Measurements from ENCODE around the gene TMEM154. TPM values are rescaled to one million over a fixed set of nuclear protein-coding genes. Genes with fewer than 3 reads are reported as not detected.
A peak's percentile ranks its signal among the peaks of the same experiment; 100 is the strongest.

Gene TMEM154
- total and polyA plus RNA-seq, 3 experiments from 2014 or later: 11.5 to 35.1 (median 12.5) TPM

GRCh38 chr4:152644130-152644529, 35.7 kb downstream of the TMEM154 start:
- H3K4me3 ChIP-seq (ENCODE audit: low read length): no peak overlapping the region
- H3K4me1 ChIP-seq (ENCODE audit: insufficient read depth, low read length): peaks cover 9% of the 10 kb centered on the region
- Mint-ChIP-seq H3K4me1 (peaks cover 18 to 27% (median 26%) of the 10 kb centered on the region in 3 donors), H3K9me3 (peaks cover 0 to 2% (median 0%) of the 10 kb centered on the region in 5 donors), H3K27me3 (no peaks in the 10 kb centered on the region), H3K4me3 (peak overlapping the region in 1 of 7 donors; percentile 29), H3K27ac (peak overlapping the region; percentile 52 to 93 (median 80)), H3K36me3 (peaks cover 0 to 49% (median 19%) of the 10 kb centered on the region in 3 donors)
- POLR2A ChIA-PET: interaction anchor here (1.1 kb wide), 2 partner anchors 108 to 158 kb away, joined by 3 to 4 read pairs; no protein-coding TSS in a partner anchor
- H3K27me3 ChIP-seq (ENCODE audit: insufficient read depth, low read length, poor library complexity, severe bottlenecking): no peaks in the 10 kb centered on the region
- peak overlapping the region; percentile 30 for H3K27ac ChIP-seq (ENCODE audit: low read depth, low read length)
- H3K36me3 ChIP-seq (ENCODE audit: insufficient read depth, low read length): no peaks in the 10 kb centered on the region
- CTCF ChIA-PET: interaction anchor here (1.0 to 11.6 kb wide), 4 partner anchors 35 to 190 kb away, joined by 4 to 172 read pairs (median 4); partner anchors contain the start of genes FBXW7 and TMEM154
- no peak for DNase-seq
- H3K9me3 ChIP-seq (ENCODE audit: low read length): no peaks in the 10 kb centered on the region

GRCh38 chr4:152643153-152644035, 36.4 kb downstream of the TMEM154 start:
- POLR2A ChIA-PET: interaction anchor here (1.1 kb wide), 2 partner anchors 107 to 157 kb away, joined by 3 to 4 read pairs; no protein-coding TSS in a partner anchor
- H3K4me1 ChIP-seq (ENCODE audit: insufficient read depth, low read length): peaks cover 9% of the 10 kb centered on the region
- peak in 1 of 5 donors; percentile 1 for DNase-seq

GRCh38 chr4:152640058-152640921, 39.5 kb downstream of the TMEM154 start:
- H3K4me3 ChIP-seq (ENCODE audit: low read length): no peak overlapping the region
- H3K27ac ChIP-seq (ENCODE audit: low read depth, low read length): no peak overlapping the region
- H3K4me3 Mint-ChIP-seq: no peak overlapping the region
- H3K9me3 Mint-ChIP-seq: no peaks in the 10 kb centered on the region
- H3K4me1 Mint-ChIP-seq: peaks cover 18 to 26% (median 24%) of the 10 kb centered on the region in 3 donors
- no peaks in the 10 kb centered on the region for H3K9me3 ChIP-seq (ENCODE audit: low read length)
- H3K4me1 ChIP-seq (ENCODE audit: insufficient read depth, low read length): peaks cover 9% of the 10 kb centered on the region
- H3K36me3 ChIP-seq (ENCODE audit: insufficient read depth, low read length): no peaks in the 10 kb centered on the region
- peak overlapping the region in 1 of 8 donors; percentile 48 for H3K27ac Mint-ChIP-seq
- H3K27me3 ChIP-seq (ENCODE audit: insufficient read depth, low read length, poor library complexity, severe bottlenecking): no peaks in the 10 kb centered on the region
- H3K27me3 Mint-ChIP-seq: no peaks in the 10 kb centered on the region
- peak in 2 of 5 donors; percentile 12 to 29 for DNase-seq
- ChIA-PET CTCF (interaction anchor here (0.6 to 11.6 kb wide), 13 partner anchors 9 to 232 kb away, joined by 3 to 172 read pairs (median 4); partner anchors contain the start of gene FBXW7), POLR2A (interaction anchor here (0.9 to 2.1 kb wide), 2 partner anchors 104 to 139 kb away, joined by 5 to 7 read pairs; partner anchors contain the start of gene FBXW7)
- peaks cover 5 to 47% (median 14%) of the 10 kb centered on the region in 3 donors for H3K36me3 Mint-ChIP-seq

More at GRCh38 chr4:152643153-152644035, 36.4 kb downstream of the TMEM154 start:
- Mint-ChIP-seq H3K27me3 (no peaks in the 10 kb centered on the region), H3K4me3 (peak overlapping the region in 3 of 7 donors; percentile 0 to 29 (median 5)), H3K36me3 (peaks cover 0 to 48% (median 17%) of the 10 kb centered on the region in 3 donors), H3K27ac (peak overlapping the region; percentile 34 to 93 (median 80)), H3K9me3 (peaks cover 0 to 2% (median 0%) of the 10 kb centered on the region in 5 donors), H3K4me1 (peaks cover 18 to 27% (median 26%) of the 10 kb centered on the region in 3 donors)
- Histone ChIP-seq H3K9me3 (ENCODE audit: low read length) (no peaks in the 10 kb centered on the region), H3K27me3 (ENCODE audit: insufficient read depth, low read length, poor library complexity, severe bottlenecking) (no peaks in the 10 kb centered on the region), H3K36me3 (ENCODE audit: insufficient read depth, low read length) (no peaks in the 10 kb centered on the region), H3K27ac (ENCODE audit: low read depth, low read length) (peak overlapping the region; percentile 30), H3K4me3 (ENCODE audit: low read length) (no peak overlapping the region)
- CTCF ChIA-PET: interaction anchor here (1.0 to 11.6 kb wide), 4 partner anchors 36 to 189 kb away, joined by 4 to 172 read pairs (median 4); partner anchors contain the start of genes FBXW7 and TMEM154

GRCh38 chr4:152635851-152636250, 43.9 kb downstream of the TMEM154 start:
- no peaks in the 10 kb centered on the region for H3K27me3 Mint-ChIP-seq
- Histone ChIP-seq H3K27me3 (ENCODE audit: insufficient read depth, low read length, poor library complexity, severe bottlenecking) (no peaks in the 10 kb centered on the region), H3K4me3 (ENCODE audit: low read length) (no peak overlapping the region), H3K4me1 (ENCODE audit: insufficient read depth, low read length) (no peaks in the 10 kb centered on the region), H3K9me3 (ENCODE audit: low read length) (no peaks in the 10 kb centered on the region), H3K36me3 (ENCODE audit: insufficient read depth, low read length) (no peaks in the 10 kb centered on the region), H3K27ac (ENCODE audit: low read depth, low read length) (no peak overlapping the region)
- no peaks in the 10 kb centered on the region for H3K9me3 Mint-ChIP-seq
- peaks cover 14 to 54% (median 18%) of the 10 kb centered on the region in 3 donors for H3K36me3 Mint-ChIP-seq
- peak overlapping the region in 1 of 8 donors; percentile 32 for H3K27ac Mint-ChIP-seq
- DNase-seq: no peak
- ChIA-PET CTCF (interaction anchor here (11.6 kb wide), 1 partner anchor 135 kb away, joined by 172 read pairs; no protein-coding TSS in a partner anchor), POLR2A (no interaction called here)
- no peaks in the 10 kb centered on the region for H3K4me1 Mint-ChIP-seq
- no peak overlapping the region for H3K4me3 Mint-ChIP-seq

GRCh38 chr4:152634110-152634760, 45.6 kb downstream of the TMEM154 start:
- H3K36me3 Mint-ChIP-seq: peaks cover 14 to 51% (median 19%) of the 10 kb centered on the region in 3 donors
- Histone ChIP-seq H3K27me3 (ENCODE audit: insufficient read depth, low read length, poor library complexity, severe bottlenecking) (no peaks in the 10 kb centered on the region), H3K4me3 (ENCODE audit: low read length) (no peak overlapping the region), H3K9me3 (ENCODE audit: low read length) (no peaks in the 10 kb centered on the region), H3K4me1 (ENCODE audit: insufficient read depth, low read length) (no peaks in the 10 kb centered on the region), H3K36me3 (ENCODE audit: insufficient read depth, low read length) (no peaks in the 10 kb centered on the region), H3K27ac (ENCODE audit: low read depth, low read length) (no peak overlapping the region)
- POLR2A ChIA-PET: no interaction called here
- CTCF ChIA-PET: interaction anchor here (2.4 kb wide), 1 partner anchor 132 kb away, joined by 10 read pairs; no protein-coding TSS in a partner anchor
- H3K4me1 Mint-ChIP-seq: no peaks in the 10 kb centered on the region
- no peaks in the 10 kb centered on the region for H3K27me3 Mint-ChIP-seq
- no peak for DNase-seq
- H3K27ac Mint-ChIP-seq: peak overlapping the region in 1 of 8 donors; percentile 1
- no peaks in the 10 kb centered on the region for H3K9me3 Mint-ChIP-seq
- no peak overlapping the region for H3K4me3 Mint-ChIP-seq

GRCh38 chr4:152633118-152633517, 46.7 kb downstream of the TMEM154 start:
- Mint-ChIP-seq H3K27me3 (no peaks in the 10 kb centered on the region), H3K36me3 (peaks cover 14 to 52% (median 18%) of the 10 kb centered on the region in 3 donors)
- CTCF ChIA-PET: interaction anchor here (1.3 to 2.4 kb wide), 2 partner anchors 13 to 131 kb away, joined by 4 to 10 read pairs; no protein-coding TSS in a partner anchor

GRCh38 chr4:152630324-152630723, 49.5 kb downstream of the TMEM154 start:
- Histone ChIP-seq H3K4me3 (ENCODE audit: low read length) (no peak overlapping the region), H3K9me3 (ENCODE audit: low read length) (no peaks in the 10 kb centered on the region), H3K4me1 (ENCODE audit: insufficient read depth, low read length) (no peaks in the 10 kb centered on the region), H3K27me3 (ENCODE audit: insufficient read depth, low read length, poor library complexity, severe bottlenecking) (no peaks in the 10 kb centered on the region), H3K36me3 (ENCODE audit: insufficient read depth, low read length) (no peaks in the 10 kb centered on the region), H3K27ac (ENCODE audit: low read depth, low read length) (no peak overlapping the region)
- Mint-ChIP-seq H3K9me3 (no peaks in the 10 kb centered on the region), H3K27me3 (no peaks in the 10 kb centered on the region), H3K27ac (no peak overlapping the region), H3K4me1 (peaks cover 0 to 4% (median 0%) of the 10 kb centered on the region in 3 donors), H3K4me3 (no peak overlapping the region), H3K36me3 (peaks cover 9 to 52% (median 14%) of the 10 kb centered on the region in 3 donors)
- no peak for DNase-seq
- CTCF ChIA-PET: interaction anchor here (0.9 to 2.0 kb wide), 2 partner anchors 129 kb away, joined by 3 to 4 read pairs; no protein-coding TSS in a partner anchor
- POLR2A ChIA-PET: interaction anchor here (1.1 kb wide), 1 partner anchor 93 kb away, joined by 5 read pairs; no protein-coding TSS in a partner anchor

More at GRCh38 chr4:152633118-152633517, 46.7 kb downstream of the TMEM154 start:
- Mint-ChIP-seq H3K4me1 (no peaks in the 10 kb centered on the region), H3K27ac (peak overlapping the region in 1 of 8 donors; percentile 1), H3K4me3 (no peak overlapping the region), H3K9me3 (no peaks in the 10 kb centered on the region)
- Histone ChIP-seq H3K4me1 (ENCODE audit: insufficient read depth, low read length) (no peaks in the 10 kb centered on the region), H3K27ac (ENCODE audit: low read depth, low read length) (no peak overlapping the region), H3K27me3 (ENCODE audit: insufficient read depth, low read length, poor library complexity, severe bottlenecking) (no peaks in the 10 kb centered on the region), H3K4me3 (ENCODE audit: low read length) (no peak overlapping the region), H3K36me3 (ENCODE audit: insufficient read depth, low read length) (no peaks in the 10 kb centered on the region), H3K9me3 (ENCODE audit: low read length) (no peaks in the 10 kb centered on the region)
- POLR2A ChIA-PET: no interaction called here
- no peak for DNase-seq
